ENCODE measurements around the gene HAPSTR1.

The HAPSTR1 gene

GRCh38 chr16:9109255-9109654 is 17.8 kb downstream of the HAPSTR1 start:
- TF ChIP-seq KLF7 (tag by site-specific recombination; IDR thresholded peaks at IDR 0.05; ENCODE audit: borderline replicate concordance) (no peak), ZNF670 (tag by site-specific recombination; IDR thresholded peaks at IDR 0.05; ENCODE audit: low read depth) (no peak), ZNF223 (tag by site-specific recombination; IDR thresholded peaks at IDR 0.05) (no peak), ZBTB1 (tag by site-specific recombination; IDR thresholded peaks at IDR 0.05) (no peak)
- POLR2A ChIA-PET = no interaction called here
- H3K9me3 ChIP-seq (ENCODE audit: control insufficient read depth, insufficient read depth, low read depth, low read length) = no peaks in the 10 kb centered on the region
- H3K4me1 ChIP-seq (ENCODE audit: control insufficient read depth, insufficient read depth, low read length) = peaks cover 8% of the 10 kb centered on the region; the same call in 1 of the 2 replicates
- peaks cover 9 to 86% of the 10 kb centered on the region in 2 experiments for H3K36me3 ChIP-seq (ENCODE audit: control insufficient read depth in 2 of 2, insufficient read depth in 1 of 2, low read length in 2 of 2)
- CTCF ChIA-PET = interaction anchor here (0.6 to 1.0 kb wide), 2 partner anchors 59 to 384 kb away, joined by 3 to 4 read pairs; no protein-coding TSS in a partner anchor
- H3K4me3 ChIP-seq (ENCODE audit: low read depth, low read length) = no peak overlapping the region
- H3K27ac ChIP-seq (ENCODE audit: extremely low read depth, low read depth, low read length) = no peak overlapping the region

- ChIA-PET CTCF (interaction anchor here (0.6 kb wide), 1 partner anchor 59 kb away, joined by 3 read pairs; no protein-coding TSS in a partner anchor), POLR2A (no interaction called here)
- H3K9me3 ChIP-seq (ENCODE audit: control insufficient read depth, insufficient read depth, low read depth, low read length) = no peaks in the 10 kb centered on the region
- no peak overlapping the region for H3K27ac ChIP-seq (ENCODE audit: extremely low read depth, low read depth, low read length)
- H3K4me3 ChIP-seq (ENCODE audit: low read depth, low read length) = no peak overlapping the region
- H3K36me3 ChIP-seq (ENCODE audit: control insufficient read depth in 2 of 2, insufficient read depth in 1 of 2, low read length in 2 of 2) = peaks cover 5 to 84% of the 10 kb centered on the region in 2 experiments; a peak in 2 of 3 replicates
- H3K4me1 ChIP-seq (ENCODE audit: control insufficient read depth, insufficient read depth, low read length) = peaks cover 8% of the 10 kb centered on the region; the same call in 1 of the 2 replicates
- TF ChIP-seq OVOL3 (tag by site-specific recombination; IDR thresholded peaks at IDR 0.05) (no peak), ZBTB20 (tag by site-specific recombination; IDR thresholded peaks at IDR 0.05) (0 out of 2 replicates have a peak, but pooled peaks have one; percentile 14), BCL11B (tag by site-specific recombination; IDR thresholded peaks at IDR 0.05; ENCODE audit: low read depth) (no peak), ZNF654 (tag by site-specific recombination; IDR thresholded peaks at IDR 0.05; ENCODE audit: low read depth) (no peak), ZBTB17 (tag by site-specific recombination; IDR thresholded peaks at IDR 0.05) (no peak), GLIS1 (tag by site-specific recombination; IDR thresholded peaks at IDR 0.05) (no peak), ZNF692 (tag by site-specific recombination; IDR thresholded peaks at IDR 0.05) (no peak), ZNF530 (tag by site-specific recombination; IDR thresholded peaks at IDR 0.05; ENCODE audit: low read depth) (no peak)
These were observed 20.9 kb downstream of the HAPSTR1 start for GRCh38 chr16:9112166-9112843.

- H3K4me3 ChIP-seq (ENCODE audit: low read depth, low read length) = no peak overlapping the region
- H3K9me3 ChIP-seq (ENCODE audit: control insufficient read depth, insufficient read depth, low read depth, low read length) = no peaks in the 10 kb centered on the region
- no peak overlapping the region for H3K27ac ChIP-seq (ENCODE audit: extremely low read depth, low read depth, low read length)
- ChIA-PET CTCF (interaction anchor here (0.6 kb wide), 1 partner anchor 60 kb away, joined by 3 read pairs; no protein-coding TSS in a partner anchor), POLR2A (interaction anchor here (0.6 kb wide), 2 partner anchors 21 to 317 kb away, joined by 3 to 7 read pairs; partner anchors contain the start of gene HAPSTR1)
- H3K4me1 ChIP-seq (ENCODE audit: control insufficient read depth, insufficient read depth, low read length) = peaks cover 8% of the 10 kb centered on the region; the same call in 1 of the 2 replicates
- no peak for TF ChIP-seq GLI4 (tag by site-specific recombination; IDR thresholded peaks at IDR 0.05)
- TF ChIP-seq ZNF362 (tag by site-specific recombination; IDR thresholded peaks at IDR 0.05) = peak; percentile 95
- TF ChIP-seq, protein P1, sequence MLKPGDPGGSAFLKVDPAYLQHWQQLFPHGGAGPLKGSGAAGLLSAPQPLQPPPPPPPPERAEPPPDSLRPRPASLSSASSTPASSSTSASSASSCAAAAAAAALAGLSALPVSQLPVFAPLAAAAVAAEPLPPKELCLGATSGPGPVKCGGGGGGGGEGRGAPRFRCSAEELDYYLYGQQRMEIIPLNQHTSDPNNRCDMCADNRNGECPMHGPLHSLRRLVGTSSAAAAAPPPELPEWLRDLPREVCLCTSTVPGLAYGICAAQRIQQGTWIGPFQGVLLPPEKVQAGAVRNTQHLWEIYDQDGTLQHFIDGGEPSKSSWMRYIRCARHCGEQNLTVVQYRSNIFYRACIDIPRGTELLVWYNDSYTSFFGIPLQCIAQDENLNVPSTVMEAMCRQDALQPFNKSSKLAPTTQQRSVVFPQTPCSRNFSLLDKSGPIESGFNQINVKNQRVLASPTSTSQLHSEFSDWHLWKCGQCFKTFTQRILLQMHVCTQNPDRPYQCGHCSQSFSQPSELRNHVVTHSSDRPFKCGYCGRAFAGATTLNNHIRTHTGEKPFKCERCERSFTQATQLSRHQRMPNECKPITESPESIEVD (tag by site-specific recombination; IDR thresholded peaks at IDR 0.05) = peak; percentile 73
- no peak for TF ChIP-seq ZSCAN23 (tag by site-specific recombination; IDR thresholded peaks at IDR 0.05)
- no peak for TF ChIP-seq ZEB2 (tag by site-specific recombination; IDR thresholded peaks at IDR 0.05)
- TF ChIP-seq GLI2 (tag by site-specific recombination; IDR thresholded peaks at IDR 0.05; ENCODE audit: borderline replicate concordance, low read depth) = no peak
- no peak for TF ChIP-seq ZNF623 (tag by site-specific recombination; IDR thresholded peaks at IDR 0.05)
- no peak for TF ChIP-seq ZBTB8A (tag by site-specific recombination; IDR thresholded peaks at IDR 0.05)
- H3K36me3 ChIP-seq (ENCODE audit: control insufficient read depth in 2 of 2, insufficient read depth in 1 of 2, low read length in 2 of 2) = peaks cover 5 to 84% of the 10 kb centered on the region in 2 experiments; a peak in 2 of 3 replicates
These were observed 21.4 kb downstream of the HAPSTR1 start for GRCh38 chr16:9112844-9113186.

All from HEK293 (cell line).